ENCODE results near the gene BLCAP.
"Not testable (repeated sequence)": the region's sequence is repeated elsewhere in the genome, so short reads cannot be mapped to it uniquely, and the experiment has no call there.

Gene BLCAP

DNA sequence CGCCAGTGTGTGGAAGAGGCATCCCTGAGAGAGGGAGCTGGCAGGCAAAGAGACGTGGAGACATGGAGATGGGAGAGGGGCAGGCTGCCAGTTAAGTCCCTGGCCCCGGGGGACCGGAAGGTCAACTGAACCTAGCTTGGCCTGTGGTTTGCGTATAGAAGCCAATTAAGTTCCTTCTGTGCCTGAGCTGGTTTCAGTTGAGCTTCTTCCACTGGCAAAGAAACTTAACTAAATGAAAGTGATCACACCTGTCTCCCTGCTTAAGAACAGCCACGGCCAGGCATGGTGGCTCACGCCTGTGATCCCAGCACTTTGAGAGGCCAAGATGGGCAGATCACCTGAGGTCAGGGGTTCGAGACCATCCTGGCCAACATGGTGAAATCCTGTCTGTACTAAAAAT is 33.4 kb downstream of the BLCAP start:
- in situ Hi-C loops (cut with MboI; ENCODE audit: low sequenced_read_pairs) = no loop called here

DNA sequence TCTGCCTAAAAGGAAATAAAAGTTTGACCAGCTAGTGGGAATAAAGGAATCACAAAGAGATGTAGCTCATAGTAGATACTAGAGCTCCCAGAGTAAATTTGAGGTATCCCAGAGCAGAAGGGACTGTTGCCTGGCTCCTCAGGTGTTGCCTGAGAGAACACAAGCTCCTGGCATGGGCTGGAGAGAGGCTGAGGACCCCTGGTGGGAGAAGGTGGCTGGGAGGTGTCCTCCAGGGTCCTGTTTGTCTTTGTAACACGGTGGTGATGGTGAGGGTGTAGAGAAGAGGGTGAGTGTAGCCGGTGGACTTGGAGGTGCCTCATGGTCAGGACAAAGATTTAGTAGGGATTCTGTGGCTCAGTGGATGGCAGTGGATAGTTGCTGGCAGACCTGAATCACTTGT is 34.7 kb downstream of the BLCAP start:
- in situ Hi-C loops (cut with MboI; ENCODE audit: low sequenced_read_pairs) = no loop called here

DNA sequence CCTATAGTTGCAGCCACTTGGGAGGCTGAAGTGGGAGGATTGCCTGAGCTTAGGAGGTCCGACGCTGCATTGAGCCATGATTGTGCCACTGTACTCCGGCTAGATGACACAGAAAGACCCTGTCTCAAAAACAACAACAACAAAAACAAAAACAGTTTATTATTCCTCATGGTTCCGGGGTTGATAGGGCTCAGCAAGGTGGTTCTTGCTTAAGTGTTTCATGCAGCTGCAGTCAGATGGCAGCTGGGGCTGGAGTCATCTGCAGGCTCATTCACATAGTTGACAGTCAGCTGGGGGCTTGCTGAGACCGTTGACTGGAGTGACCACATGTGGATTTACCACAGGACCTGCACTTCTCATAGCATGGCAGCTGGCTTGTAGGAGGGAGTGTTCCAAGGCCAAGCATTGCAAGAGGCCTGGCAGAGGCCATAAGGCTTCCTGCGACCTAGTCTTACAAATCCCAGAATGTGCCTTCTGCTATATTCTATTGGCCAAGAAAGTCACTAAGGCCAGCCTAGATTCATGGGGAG is 35.5 kb downstream of the BLCAP start:
- in situ Hi-C loops (cut with MboI; ENCODE audit: low sequenced_read_pairs) = no loop called here

DNA sequence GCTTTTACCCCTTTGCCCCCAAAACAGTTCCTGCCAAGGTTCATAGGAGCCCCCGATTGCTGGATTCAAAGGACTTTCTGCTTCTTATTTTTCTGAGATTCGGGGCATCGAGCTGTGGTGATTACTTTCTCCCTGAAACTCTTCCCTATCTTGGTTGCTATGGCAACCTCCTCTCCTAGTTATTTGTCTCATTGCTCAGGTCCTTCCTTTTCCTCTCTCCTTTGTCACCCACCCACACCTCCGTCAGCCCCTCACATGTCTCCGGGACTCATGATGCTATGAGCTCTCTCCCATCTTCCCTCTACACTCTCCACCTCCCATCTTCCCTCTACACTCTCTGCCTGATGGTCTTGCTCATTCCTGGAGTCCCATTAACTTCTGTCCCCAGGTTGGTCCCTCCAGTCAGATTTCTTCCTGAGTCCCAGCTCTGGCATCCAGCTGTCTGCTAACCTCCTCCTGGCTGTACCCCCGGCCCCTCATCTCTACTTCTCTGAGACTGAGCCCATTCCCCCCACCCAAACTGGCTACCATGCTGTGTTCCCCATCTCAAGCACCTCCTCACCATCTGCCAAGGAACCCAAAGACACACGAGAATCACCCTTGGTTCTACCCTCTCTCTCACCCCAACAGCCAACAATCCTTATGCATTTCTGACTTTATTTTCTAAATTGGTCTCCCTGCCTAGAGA is 36.9 kb downstream of the BLCAP start:
- in situ Hi-C loops (cut with MboI; ENCODE audit: low sequenced_read_pairs) = no loop called here

DNA sequence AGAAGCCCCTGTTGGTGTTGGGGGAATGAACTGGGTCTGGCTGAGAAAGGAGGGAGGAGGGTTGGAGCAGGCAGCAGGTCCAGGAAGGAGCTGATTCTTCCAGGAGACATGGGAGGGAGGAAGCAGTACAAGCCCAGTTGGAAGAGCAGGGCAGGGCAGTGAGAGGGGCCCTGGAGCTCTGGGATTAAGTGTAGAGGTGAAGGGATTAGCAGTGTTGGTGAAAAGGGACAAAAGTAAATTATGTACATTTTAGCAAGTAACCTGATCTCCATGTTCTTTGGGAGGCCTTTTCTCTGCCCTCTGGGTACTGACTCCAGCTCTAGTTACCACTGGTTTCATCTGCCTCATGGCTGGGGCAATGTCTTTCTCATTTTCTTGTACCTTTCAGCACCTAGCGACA is 41.5 kb downstream of the BLCAP start:
- in situ Hi-C loops (cut with MboI; ENCODE audit: low sequenced_read_pairs) = not testable (repeated sequence)

DNA sequence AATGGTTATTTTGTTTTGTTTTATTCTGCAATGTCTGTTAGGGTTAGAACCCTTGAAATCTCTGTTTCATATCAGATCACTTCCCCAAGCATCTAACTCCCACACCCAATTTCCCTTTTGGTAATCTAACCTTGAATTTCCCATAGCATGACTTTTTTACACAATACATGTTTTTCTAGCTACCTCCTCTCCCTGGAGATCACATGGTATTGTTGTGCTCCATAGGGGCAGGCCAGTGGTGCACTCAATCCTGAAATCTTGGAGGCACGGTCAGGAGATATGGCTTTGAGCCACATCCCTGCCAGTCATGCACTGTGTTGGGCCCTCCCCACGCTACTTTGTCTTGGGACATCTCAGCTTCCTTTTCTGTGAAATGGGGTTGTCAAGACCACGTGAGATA is 43.3 kb downstream of the BLCAP start:
- in situ Hi-C loops (cut with MboI; ENCODE audit: low sequenced_read_pairs) = no loop called here

DNA sequence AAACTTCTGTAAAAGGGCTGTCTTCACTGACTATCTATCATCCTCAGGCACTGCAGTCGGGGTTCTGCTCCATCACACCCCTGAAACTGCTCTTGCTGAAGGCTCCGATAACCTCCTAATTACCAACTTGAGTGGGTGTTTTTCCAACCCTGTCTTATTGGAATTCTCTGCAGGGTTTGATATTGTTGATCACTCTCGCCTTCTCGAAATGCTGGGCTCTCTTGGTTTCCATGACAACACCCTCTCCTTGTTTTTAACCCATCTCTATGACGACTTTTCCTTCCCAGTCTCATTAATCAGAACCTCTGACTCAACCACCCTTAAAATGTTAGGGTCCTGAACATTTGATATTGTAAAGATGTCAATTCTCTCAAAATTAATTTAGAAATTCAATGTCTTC is 46.1 kb downstream of the BLCAP start:
- in situ Hi-C loops (cut with MboI; ENCODE audit: low sequenced_read_pairs) = no loop called here

DNA sequence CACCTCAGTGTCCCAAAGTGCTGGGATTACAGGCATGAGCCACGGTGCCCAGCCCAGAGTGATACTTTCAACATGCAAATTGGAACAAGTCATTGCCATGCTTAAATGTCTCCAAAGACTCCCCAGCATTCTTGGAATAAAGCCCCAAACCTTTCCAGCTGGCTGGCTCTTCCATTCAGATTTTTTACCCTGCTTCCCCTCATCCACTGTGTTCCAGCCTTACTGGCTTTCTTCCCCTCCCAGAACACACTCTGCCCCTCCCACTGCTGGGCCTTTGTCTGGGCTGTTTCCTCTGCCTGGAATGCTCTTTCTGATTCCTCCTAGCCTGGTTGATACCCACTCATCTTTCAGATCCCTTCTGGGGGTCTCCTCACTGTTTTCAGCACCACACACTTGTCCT is 46.8 kb downstream of the BLCAP start:
- in situ Hi-C loops (cut with MboI; ENCODE audit: low sequenced_read_pairs) = no loop called here

DNA sequence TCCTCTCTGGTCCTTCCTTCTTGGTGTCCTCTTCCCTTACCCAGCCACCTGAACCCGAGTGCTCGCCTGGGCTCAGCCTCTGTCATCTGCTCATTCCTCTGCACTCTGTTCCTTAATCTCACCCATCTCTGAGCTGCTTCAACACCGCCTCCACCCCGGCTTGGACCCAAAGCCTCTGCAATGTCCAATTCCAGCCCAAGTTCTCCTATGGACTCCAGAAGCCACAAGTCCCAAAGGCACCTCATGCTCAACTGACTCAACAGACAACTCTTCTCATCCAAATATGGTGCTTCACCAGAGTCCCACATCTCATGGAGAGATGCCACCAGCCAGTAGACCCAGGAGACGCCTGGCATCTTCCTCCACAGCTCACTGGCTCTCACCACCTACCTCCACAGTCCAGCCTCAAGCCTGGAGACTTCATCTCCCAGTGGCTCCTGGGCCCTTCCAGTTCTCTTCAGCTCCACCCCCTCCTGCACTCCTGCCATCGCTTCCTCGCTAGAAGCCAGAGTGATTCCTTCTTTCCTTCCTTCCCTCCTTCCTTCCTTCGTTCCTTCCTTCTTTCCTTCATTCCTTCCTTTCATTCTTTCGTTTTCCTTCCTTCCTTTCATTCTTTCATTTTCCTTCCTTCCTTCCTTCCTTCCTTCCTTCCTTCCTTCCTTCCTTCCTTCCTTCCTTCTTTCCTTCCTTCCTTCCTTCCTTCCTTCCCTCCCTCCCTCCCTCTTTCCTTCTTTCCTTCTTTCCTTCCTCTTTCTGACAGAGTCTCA is 47.6 kb downstream of the BLCAP start:
- in situ Hi-C loops (cut with MboI; ENCODE audit: low sequenced_read_pairs) = no loop called here

DNA sequence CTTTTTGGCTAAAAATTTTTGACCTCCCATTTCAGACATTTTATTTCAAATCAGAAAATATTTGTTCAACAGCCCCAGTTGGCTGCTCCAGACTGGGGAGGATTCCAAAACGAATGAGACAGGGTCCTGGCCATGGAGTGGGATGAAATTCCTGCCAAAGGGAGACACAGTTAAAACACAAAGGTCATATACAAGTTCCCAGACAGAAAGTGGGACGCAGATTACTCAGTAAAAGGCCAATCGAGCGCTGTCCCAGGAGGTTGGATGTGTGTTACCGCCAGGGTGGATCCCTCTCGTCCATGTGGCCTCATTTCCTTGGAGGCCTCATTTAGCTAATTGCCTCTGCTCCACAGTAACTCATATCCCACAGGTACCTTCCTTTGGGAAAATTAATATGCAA is 48.4 kb downstream of the BLCAP start:
- in situ Hi-C loops (cut with MboI; ENCODE audit: low sequenced_read_pairs) = no loop called here

DNA sequence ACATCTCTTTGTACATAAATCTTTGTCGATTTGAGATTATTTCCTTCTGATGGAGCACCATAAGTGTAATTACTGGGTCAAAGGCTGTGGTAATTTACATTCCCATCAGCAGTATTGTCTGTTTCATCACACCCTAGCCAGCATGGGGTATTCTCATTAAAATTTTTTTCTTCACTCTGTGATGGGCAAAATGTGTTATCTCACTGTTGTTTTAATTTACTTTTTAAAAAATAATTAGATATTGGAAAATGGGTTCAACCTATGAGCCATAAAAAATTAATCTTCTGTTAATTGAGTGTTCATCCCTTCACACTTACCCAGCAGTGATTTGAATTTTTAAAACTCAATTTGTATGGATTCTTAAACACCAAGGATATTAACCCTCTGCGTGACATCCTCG is 50.6 kb downstream of the BLCAP start:
- in situ Hi-C loops (cut with MboI; ENCODE audit: low sequenced_read_pairs) = no loop called here

DNA sequence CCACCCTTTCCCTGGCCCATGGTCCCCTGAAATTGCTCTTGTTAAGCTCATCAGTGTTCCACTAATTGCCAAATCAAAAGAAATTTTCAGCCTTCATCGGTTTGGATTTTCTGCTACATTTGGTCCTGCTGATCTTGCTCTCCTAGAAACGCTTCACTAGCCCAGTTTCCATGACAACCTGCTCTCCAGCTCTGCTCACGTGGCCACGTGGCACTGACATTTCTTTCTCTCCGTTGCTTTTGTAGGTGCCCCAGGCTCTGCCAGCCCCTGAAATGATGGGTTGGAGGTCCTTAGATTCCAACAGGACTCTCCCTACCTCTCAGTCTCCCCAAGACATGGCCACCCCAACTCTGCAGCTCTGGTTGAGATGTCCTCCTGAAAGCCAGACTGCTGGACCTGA is 52.4 kb downstream of the BLCAP start:
- in situ Hi-C loops (cut with MboI; ENCODE audit: low sequenced_read_pairs) = no loop called here

DNA sequence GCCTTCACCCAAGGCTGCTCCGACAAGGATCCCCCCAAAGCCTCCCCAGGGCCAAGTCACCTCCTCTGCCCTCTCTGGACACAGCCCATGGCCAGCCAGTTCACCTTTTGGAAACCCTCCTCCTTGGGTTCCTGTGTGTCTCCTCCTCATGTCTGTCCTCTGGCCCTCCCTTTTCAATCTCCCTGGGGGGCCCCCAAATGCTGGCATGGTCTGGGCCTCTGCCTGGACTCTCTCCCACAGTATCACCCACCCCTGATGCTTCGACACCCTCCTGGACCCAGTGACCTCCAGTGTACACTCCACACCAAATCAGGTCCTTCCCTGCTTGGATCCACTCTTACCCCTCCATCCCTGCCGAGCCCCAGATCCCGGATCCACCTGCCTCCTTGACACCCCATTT is 53.3 kb downstream of the BLCAP start:
- in situ Hi-C loops (cut with MboI; ENCODE audit: low sequenced_read_pairs) = no loop called here

DNA sequence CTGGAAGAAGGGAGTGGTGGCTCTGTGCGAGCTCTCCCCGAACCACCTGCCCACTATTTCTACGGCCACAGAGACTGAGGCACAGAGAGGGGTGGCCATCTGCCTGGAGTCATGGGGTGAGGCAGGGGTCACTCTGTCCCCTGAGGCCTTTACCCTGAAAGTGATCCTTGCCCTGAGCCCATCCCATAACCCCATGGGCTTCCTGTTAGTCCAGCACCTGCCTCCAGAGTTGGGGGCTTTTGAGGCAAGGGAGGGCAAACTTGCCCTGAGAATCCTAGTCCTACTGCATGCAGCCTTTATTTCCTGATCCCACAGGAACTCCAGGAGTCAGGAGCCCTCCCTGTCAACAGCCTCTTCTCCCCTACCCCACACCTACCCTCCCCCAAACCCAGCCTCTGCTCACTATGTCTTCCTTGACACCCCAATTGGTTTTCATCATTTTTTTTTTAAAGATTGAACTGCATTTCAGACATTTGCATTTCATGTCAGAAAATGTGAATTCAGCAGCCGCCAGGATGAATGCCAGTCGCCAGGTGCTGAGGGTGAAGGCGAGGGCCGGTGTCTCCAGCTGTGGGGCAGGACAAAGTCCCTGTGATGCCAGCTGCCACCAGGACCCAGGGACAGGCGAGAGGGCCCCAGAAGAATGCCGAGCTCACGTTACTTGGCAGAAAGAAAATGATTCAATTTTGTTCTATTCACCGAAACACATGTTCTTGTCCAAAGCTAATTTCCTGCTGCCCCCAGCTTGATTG is 54.3 kb downstream of the BLCAP start:
- in situ Hi-C loops (cut with MboI; ENCODE audit: low sequenced_read_pairs) = no loop called here

DNA sequence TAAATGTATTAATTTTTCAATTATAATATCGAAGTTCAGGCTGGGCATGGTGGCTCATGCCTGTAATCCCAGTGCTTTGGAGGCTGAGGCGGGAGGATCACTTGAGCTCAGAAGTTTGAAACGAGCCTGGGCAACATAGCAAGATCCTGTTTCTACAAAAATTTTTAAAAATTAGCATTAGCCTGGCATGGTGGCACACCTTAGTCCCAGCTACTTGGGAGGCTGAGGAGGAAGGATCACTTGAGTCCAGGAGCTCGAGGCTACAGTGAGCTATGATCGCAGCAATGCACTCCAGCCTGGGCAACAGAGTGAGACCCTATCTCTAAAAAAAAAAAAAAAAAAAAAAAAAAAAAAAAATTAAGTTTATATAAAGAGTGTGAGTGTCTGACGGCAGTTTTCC is 55.2 kb downstream of the BLCAP start:
- in situ Hi-C loops (cut with MboI; ENCODE audit: low sequenced_read_pairs) = not testable (repeated sequence)

DNA sequence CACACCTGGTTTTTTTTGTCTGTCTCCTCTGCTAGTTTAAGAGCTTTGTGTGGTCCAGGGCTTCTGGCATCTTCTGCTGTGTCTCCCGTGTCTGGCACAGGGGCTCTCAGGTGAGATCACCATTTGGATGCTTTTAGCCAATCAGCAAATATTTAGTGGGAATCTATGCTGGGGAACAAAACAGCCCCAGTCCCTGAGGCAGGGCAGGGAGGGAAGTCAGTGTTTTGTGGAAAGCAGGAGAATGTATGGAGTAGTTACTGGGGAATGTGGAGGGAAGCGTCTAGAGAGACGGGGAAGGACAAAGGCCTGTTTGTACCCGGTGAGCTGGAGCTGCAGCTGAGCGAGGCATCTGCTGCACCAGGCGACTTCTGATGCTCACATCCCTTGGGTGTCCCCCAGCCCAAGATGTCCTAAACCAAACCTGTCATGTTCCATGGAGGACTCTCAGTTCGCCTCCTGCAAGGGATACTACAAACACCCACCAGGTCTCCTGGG is 55.9 kb downstream of the BLCAP start:
- in situ Hi-C loops (cut with MboI; ENCODE audit: low sequenced_read_pairs) = no loop called here

DNA sequence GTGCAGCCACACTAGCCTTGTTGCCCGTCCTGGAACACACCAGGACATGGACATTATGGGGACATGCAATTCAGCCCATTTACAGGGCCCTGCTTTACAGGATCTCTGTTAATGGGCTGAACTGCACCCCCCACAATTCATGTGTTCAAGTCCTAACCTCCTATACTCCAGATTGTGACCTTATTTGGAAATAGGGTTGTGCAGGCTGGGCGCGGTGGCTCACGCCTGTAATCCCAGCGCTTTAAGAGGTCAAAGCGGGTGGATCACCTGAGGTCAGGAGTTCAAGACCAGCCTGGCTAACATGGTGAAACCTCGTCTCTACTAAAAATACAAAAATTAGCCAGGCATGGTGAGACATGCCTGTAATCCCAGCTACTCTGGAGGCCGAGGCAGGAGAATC is 57.5 kb downstream of the BLCAP start:
- in situ Hi-C loops (cut with MboI; ENCODE audit: low sequenced_read_pairs) = not testable (repeated sequence)

DNA sequence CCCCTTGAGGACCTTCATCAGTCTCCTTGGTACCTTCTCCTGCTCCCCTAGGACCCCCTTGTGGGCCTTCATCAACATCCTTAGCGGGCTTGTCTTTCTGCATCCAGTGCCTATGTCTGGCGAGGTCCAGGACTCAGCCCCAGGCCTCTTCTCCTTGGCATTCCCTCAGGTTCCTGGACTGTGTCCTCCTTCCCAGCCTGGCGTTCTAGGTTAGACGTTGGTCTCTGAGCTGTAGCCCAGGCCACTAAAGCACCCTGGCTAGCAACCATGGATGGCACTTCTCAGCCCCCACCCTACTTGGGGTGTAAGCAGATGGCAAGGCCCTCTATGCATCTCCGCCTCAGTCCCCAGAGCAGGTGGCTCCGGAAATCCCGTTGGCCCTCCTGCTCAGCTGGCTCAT is 58.1 kb downstream of the BLCAP start:
- in situ Hi-C loops (cut with MboI; ENCODE audit: low sequenced_read_pairs) = no loop called here

DNA sequence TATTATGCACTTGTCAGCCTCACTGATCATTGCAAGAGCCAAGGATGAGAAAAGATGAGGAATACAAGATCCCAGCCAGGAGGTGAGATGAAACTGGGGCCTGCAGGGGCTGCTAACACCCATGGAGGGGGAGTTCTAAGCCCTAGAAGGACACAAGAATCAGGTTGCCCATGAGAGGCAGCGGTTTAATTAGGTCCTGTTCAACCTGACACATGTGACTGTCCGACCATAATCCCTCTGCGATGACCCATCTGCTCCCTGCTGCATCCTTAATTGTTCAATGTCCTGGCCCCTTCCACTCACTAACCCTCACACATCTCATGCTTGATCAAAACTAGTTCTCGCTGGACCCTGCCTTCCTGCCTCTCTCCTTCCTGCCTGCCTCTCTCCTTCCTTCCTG is 58.8 kb downstream of the BLCAP start:
- in situ Hi-C loops (cut with MboI; ENCODE audit: low sequenced_read_pairs) = no loop called here

Measured in hTERT RPE-1 (cell line).